Ovary (tissue), 9 donors: ENCODE data around the gene LIME1. TPM values are rescaled to one million over a fixed set of nuclear protein-coding genes. Genes with fewer than 3 reads are reported as not detected.

Source experiments
- DNase-seq, 5 donors: peaks; one replicate each; pipeline ENCODE4 v3.0.0-alpha.2; 2019 to 2020
- H3K27ac ChIP-seq, 2 donors: fragments of 200-600 bp; one replicate each; pipeline versions ENCODE4 v1.5.1 to v1.8.0; 2019 to 2022
- H3K27me3 ChIP-seq: fragments of 200-600 bp; one replicate; pipeline ENCODE4 v1.8.0; 2022
- H3K36me3 ChIP-seq: fragments of 200-600 bp; sonication (generic); one replicate; pipeline ENCODE4 v1.5.1; 2019
- H3K4me1 ChIP-seq: one replicate; pipeline ENCODE4 v1.8.1; 2013; ENCODE audit warnings: mild to moderate bottlenecking, moderate library complexity; ENCODE audit not compliant: insufficient read depth
- H3K4me3 ChIP-seq: fragments of 200-600 bp; sonication (generic); one replicate; pipeline ENCODE4 v1.5.1; 2017
- H3K9me3 ChIP-seq, 2 donors: fragments of 200-600 bp in 1 of 2; sonication (generic) in 1 of 2; one replicate each; pipeline versions ENCODE4 v1.5.1 to v1.8.1; 2013 to 2019; ENCODE audit warnings: mild to moderate bottlenecking in 1 of 2, moderate library complexity in 1 of 2
- CTCF ChIP-seq, 3 donors: fragments of 450-650 bp in 2 of 3; fragments of 200-600 bp in 1 of 3; IDR thresholded peaks; one replicate each; pipeline versions ENCODE4 v1.5.1 to v1.8.0; 2016 to 2022; ENCODE audit warnings: antibody characterized with exemption in 3 of 3, mild to moderate bottlenecking in 1 of 3
- EP300 ChIP-seq: sonication (generic); formaldehyde crosslinking; IDR thresholded peaks from one replicate; pipeline ENCODE4 v1.6.1; 2017; ENCODE audit warnings: antibody characterized with exemption
- POLR2A ChIP-seq: fragments of 450-650 bp; IDR thresholded peaks from one replicate; pipeline ENCODE4 v1.6.1; 2017; ENCODE audit warnings: antibody characterized with exemption, mild to moderate bottlenecking, moderate library complexity
- WGBS, 3 donors: extraction: QIAGEN DNeasy Blood & Tissue Kit in 1 of 3; methylation state at CpG; one replicate each; pipeline versions ENCODE4 v1.1.5 to v1.1.7; 2013 to 2017; 5-methylcytosine and 5-hydroxymethylcytosine counted together
- intact Hi-C, 4 donors: fragments of 100-400 bp; cut with DNase I; formaldehyde crosslinking; loops; one replicate each; pipeline versions ENCODE4 v1.11.0 to v1.15.1; 2022 to 2023
- polyA plus RNA-seq, 2 donors: library from polyadenylated mRNA; stranded (reverse); fragments of 200-250 nt in 1 of 2; fragments of 350-450 nt in 1 of 2; fragmentation: Illumina TruSeq in 1 of 2; extraction: RNeasy Lipid Tissue Mini Kit (QIAGEN cat#74804) in 1 of 2; gene quantifications; one replicate each; pipeline ENCODE4 v1.2.3, GENCODE V29; 2013 to 2014
- total RNA-seq, 7 donors: library from RNA; depleted of rRNA in 2 of 7; stranded (reverse); fragments of >200 nt in 2 of 7; fragmentation: NEBNext Ultra II Directional in 3 of 7; extraction: Animal tissue kit (Norgen Biotek cat#: 25700) in 3 of 7; gene quantifications; one replicate each; pipeline versions ENCODE4 v1.1.0 to v1.2.4, GENCODE V29; 2016 to 2023
- donor health status: DM: no; HTN: no; CAD: no; lungs with moderate emphysema.
- donor health status: DM: no; HTN: no; CAD: no.
- donor health status: Bipolar disorder and iron deficiency.
- donor health status: DM: yes; HTN: yes; CAD: no.
- donor health status: DM: no; HTN: no; CAD: no.
- donor health status: DM: yes; HTN: yes; CAD: no.

LIME1 gene
- total and polyA plus RNA-seq, 9 donors: 0.15 to 21.6 (median 13.7) TPM

DNA sequence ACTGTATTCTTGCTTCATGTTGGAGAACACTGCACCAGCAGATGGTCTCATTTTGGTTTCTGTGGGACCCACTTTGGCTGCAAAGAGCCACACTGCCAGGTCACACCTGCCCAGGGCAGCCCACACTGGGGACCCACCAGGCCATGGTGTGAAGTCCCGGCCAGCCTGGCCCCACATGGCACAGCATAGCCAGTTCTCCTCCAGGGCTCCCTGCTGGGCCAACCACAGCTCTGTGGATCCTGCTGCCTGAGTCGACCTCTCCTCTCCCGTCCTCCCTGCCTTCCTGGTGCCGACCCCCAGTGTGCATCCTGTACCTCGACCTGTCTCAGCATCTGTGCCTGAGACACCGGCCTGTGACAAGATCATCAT is 31.7 kb upstream of the LIME1 start:
- Histone ChIP-seq H3K9me3 (no peaks in the 10 kb centered on the region), H3K4me3 (no peak overlapping the region), H3K4me1 (peaks cover 8% of the 10 kb centered on the region), H3K27me3 (no peaks in the 10 kb centered on the region), H3K27ac (no peak overlapping the region), H3K36me3 (no peaks in the 10 kb centered on the region)
- peak in 1 of 5 donors; percentile 30 for DNase-seq
- 80 to 90% (median 85%) methylated on average over 6 of the region's 6 CpGs for WGBS, 3 donors
- intact Hi-C loops: no loop called here
- no peak for TF ChIP-seq POLR2A
- TF ChIP-seq EP300: no peak
- TF ChIP-seq CTCF (IDR thresholded peaks at IDR 0.05): no peak

DNA sequence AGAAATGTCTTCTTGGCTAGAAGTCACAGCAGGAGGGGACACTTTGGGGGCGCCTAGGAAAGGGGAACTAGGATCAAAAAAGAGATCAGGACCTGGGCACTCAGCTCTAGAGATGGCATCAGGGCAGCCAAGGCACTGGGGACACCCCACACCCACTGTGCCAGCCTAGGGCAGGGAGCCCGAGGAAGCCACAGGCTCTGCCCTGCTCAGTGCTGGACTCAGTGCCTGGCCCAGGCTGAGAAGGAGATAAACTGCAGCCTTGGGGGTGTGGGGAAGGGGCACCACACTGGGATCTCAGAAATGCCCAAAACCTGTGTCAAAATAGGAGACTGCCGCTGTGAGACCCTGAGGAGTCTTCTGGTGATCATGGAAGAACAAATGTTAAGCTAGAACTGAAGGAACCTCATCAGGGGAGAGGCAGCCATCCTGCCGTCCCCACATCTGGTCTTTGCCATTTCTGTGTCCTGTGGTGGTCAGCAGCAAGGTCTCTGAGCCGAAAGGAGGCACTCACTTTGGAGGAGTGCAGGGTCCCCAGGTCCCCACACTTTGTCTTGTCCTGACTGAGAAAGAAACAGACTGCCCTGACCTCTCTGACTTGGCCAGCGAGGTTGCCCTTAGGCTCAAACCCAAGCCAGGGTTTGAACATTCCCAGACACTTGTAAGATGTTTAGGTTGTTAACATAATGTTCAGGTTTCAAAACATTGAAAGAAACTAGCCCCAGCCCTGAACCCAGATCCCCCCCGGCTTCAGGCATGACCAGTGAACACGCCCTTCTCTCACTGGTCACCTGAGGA is 31.0 kb upstream of the LIME1 start:
- H3K4me1 ChIP-seq: peaks cover 8% of the 10 kb centered on the region
- no peaks in the 10 kb centered on the region for H3K27me3 ChIP-seq
- no peak overlapping the region for H3K4me3 ChIP-seq
- WGBS, 3 donors: 86 to 91% (median 88%) methylated on average over 8 of the region's 8 CpGs
- no peaks in the 10 kb centered on the region for H3K9me3 ChIP-seq
- intact Hi-C loops: no loop called here
- no peak overlapping the region for H3K27ac ChIP-seq
- peak in 1 of 5 donors; percentile 31 for DNase-seq
- TF ChIP-seq CTCF (IDR thresholded peaks at IDR 0.05): no peak
- H3K36me3 ChIP-seq: no peaks in the 10 kb centered on the region

DNA sequence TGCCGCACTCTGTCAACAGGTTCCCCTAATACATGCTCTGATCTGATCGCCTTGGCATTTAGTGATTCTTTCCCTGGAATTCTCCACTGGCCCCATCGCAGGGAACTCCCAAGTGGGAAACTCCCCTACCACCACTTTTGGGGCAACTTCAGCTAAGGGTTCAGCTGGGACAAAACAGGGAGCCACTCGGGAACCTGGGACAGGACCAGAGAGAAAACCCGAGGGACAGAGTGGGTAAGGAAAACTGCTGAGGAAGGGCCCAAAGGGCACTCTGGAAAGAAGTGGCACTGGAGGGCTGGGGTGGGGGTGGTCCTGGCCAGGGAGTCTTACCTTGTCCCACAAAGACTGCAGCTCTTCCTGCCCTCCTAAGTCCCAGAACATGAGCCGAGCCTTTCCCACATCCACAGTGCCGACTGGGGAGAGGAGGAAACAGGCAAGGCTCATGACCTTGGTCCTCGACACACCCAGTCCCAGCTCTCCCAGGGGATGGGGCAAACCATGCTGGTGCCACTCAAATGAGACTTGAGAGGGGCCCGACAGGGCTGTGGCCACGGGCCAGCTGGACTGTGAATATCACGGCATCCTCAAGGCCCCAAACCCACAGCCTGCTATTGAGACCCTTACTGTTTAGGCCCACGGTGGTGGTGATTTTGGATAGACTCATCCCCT is 30.3 kb upstream of the LIME1 start:
- WGBS, 3 donors: 65 to 86% (median 69%) methylated on average over 12 of the region's 12 CpGs
- intact Hi-C loops: no loop called here
- DNase-seq: peak in 1 of 5 donors; percentile 42
- Histone ChIP-seq H3K4me3 (peak overlapping the region; percentile 83), H3K36me3 (no peaks in the 10 kb centered on the region), H3K27me3 (no peaks in the 10 kb centered on the region), H3K4me1 (peaks cover 8% of the 10 kb centered on the region), H3K9me3 (no peaks in the 10 kb centered on the region), H3K27ac (no peak overlapping the region)
- TF ChIP-seq CTCF (IDR thresholded peaks at IDR 0.05) (no peak), POLR2A (no peak), EP300 (no peak)

GRCh38 chr20:63706852-63707557 is 29.5 kb upstream of the LIME1 start:
- H3K36me3 ChIP-seq: peaks cover under 1% of the 10 kb centered on the region

More at GRCh38 chr20:63706852-63707557, 29.5 kb upstream of the LIME1 start:
- TF ChIP-seq CTCF (IDR thresholded peaks at IDR 0.05) (no peak), POLR2A (no peak), EP300 (no peak)
- H3K27me3 ChIP-seq: no peaks in the 10 kb centered on the region
- peak overlapping the region; percentile 50 to 88 for H3K27ac ChIP-seq
- 1 to 4% (median 3%) methylated on average over 48 to 56 of the region's 56 CpGs for WGBS, 3 donors
- intact Hi-C loops: no loop called here
- peaks cover 8% of the 10 kb centered on the region for H3K4me1 ChIP-seq
- H3K4me3 ChIP-seq: peak overlapping the region; percentile 83
- peak in 4 of 5 donors; percentile 34 to 69 (median 54) for DNase-seq
- no peaks in the 10 kb centered on the region for H3K9me3 ChIP-seq
